ENCODE measurements around the gene USP31. TPM values are rescaled to one million over a fixed set of nuclear protein-coding genes. Genes with fewer than 3 reads are reported as not detected.

Gene USP31
- total RNA-seq = 3.7 and 4.2 TPM in 2 replicates

GRCh38 chr16:23149267-23149992 is at the start of gene USP31:
TSS of gene USP31 (minus strand) at chr16:23149452. CDS start at chr16:23149270, 182 bp downstream.

GRCh38 chr16:23182679-23183542 is 33.7 kb upstream of the USP31 start, which contains the start of gene SCNN1G:
TSS of gene SCNN1G (plus strand) at chr16:23182745. CDS start at chr16:23186272, 3,527 bp downstream.

Other genes with a start within 250 kb of the USP31 start
- not detected in 2 replicates for gene SCNN1G, start 33.3 kb upstream of the USP31 start, total RNA-seq
- not detected in 2 replicates for gene SCNN1B, start 152.8 kb upstream of the USP31 start, total RNA-seq